H1 (cell line): Measurements from ENCODE around the gene LTBP1. TPM values are rescaled to one million over a fixed set of nuclear protein-coding genes. Genes with fewer than 3 reads are reported as not detected.

ENCODE experiments used
- BACH1 ChIP-seq: IDR thresholded peaks from 2 replicates; pipeline ENCODE4 v1.6.1; 2012; ENCODE audit warnings: low read length, improper control_type of control experiment
- BCL11A ChIP-seq, 2 experiments: IDR thresholded peaks; one replicate each; pipeline ENCODE4 v1.6.1; 2011; ENCODE audit warnings: low read depth in 2 of 2, low read length in 2 of 2, mild to moderate bottlenecking in 2 of 2
- EZH2 ChIP-seq: fragments of 200-600 bp; sonication (generic); IDR thresholded peaks from 2 replicates; pipeline ENCODE4 v1.7.1; 2012; ENCODE audit warnings: low read depth, mild to moderate bottlenecking, moderate library complexity, low read length, inconsistent platforms; ENCODE audit not compliant: severe bottlenecking
- JUN ChIP-seq: IDR thresholded peaks from 2 replicates; pipeline ENCODE4 v1.6.1; 2011; ENCODE audit warnings: low read depth, mild to moderate bottlenecking, improper control_type of control experiment, low read length
- KDM5A ChIP-seq: fragments of 200-600 bp; IDR thresholded peaks from 2 replicates; pipeline ENCODE4 v1.7.1; 2012; ENCODE audit warnings: mild to moderate bottlenecking, low read length, inconsistent platforms, mixed read lengths
- RFX5 ChIP-seq: IDR thresholded peaks from 2 replicates; pipeline ENCODE4 v1.6.1; 2011; ENCODE audit warnings: low read depth, low read length, improper control_type of control experiment, borderline replicate concordance
- SIN3A ChIP-seq, 2 experiments: IDR thresholded peaks in 1 of 2; conservative IDR thresholded peaks in 1 of 2; 2 replicates each; pipeline ENCODE4 v1.6.1; 2011 to 2012; ENCODE audit warnings: low read length in 2 of 2, improper control_type of control experiment in 1 of 2, low read depth in 1 of 2, mild to moderate bottlenecking in 1 of 2
- TBP ChIP-seq: IDR thresholded peaks from 2 replicates; pipeline ENCODE4 v1.6.1; 2011; ENCODE audit warnings: low read depth, low read length, improper control_type of control experiment
- polyA plus RNA-seq, 7 experiments: library from polyadenylated mRNA; depleted of rRNA in 3 of 7; stranded (reverse) in 5 of 7; unstranded in 2 of 7; fragments of >200 nt in 5 of 7; fragments of 200-250 nt in 2 of 7; gene quantifications; 1 replicate in 5 of 7; 2 replicates in 1 of 7; 4 replicates in 1 of 7; pipeline versions ENCODE4 v1.2.1 to v1.2.3, GENCODE V29; 2011 to 2013; ENCODE audit warnings: missing spikeins in 2 of 7, mixed read lengths in 2 of 7
- total RNA-seq: library from RNA; stranded (reverse); fragmentation: NEBNext Ultra II Directional; extraction: Animal tissue kit (Norgen Biotek cat#: 25700); gene quantifications from 2 replicates; pipeline ENCODE4 v1.2.1, GENCODE V29; 2021

LTBP1 gene
- total and polyA plus RNA-seq, 2 of the 8 experiments (the other 6 are each of a cell fraction or from before 2014, with no cell fraction given): 15.4 to 24.7 TPM

- no peak for TF ChIP-seq RFX5
- TF ChIP-seq BACH1: no peak
- TF ChIP-seq KDM5A: no peak
- no peak for TF ChIP-seq TBP
- no peak for TF ChIP-seq BCL11A (IDR thresholded peaks at IDR 0.05; ENCODE audit: low read depth in 2 of 2, low read length in 2 of 2)
- TF ChIP-seq JUN: no peak
- TF ChIP-seq EZH2: no peak
- no peak for TF ChIP-seq SIN3A (conservative IDR thresholded peaks at IDR 0.05 in 1 of 2, IDR thresholded peaks at IDR 0.05 in 1 of 2; ENCODE audit: low read depth in 1 of 2, low read length in 2 of 2)
These were observed 495.9 kb downstream of the LTBP1 start (continued) for GRCh38 chr2:33442528-33443079.
